Middle frontal gyrus (tissue), 1 donor: ENCODE results near the gene PRKN.

ENCODE experiments used
- DNase-seq: peaks from one replicate; pipeline ENCODE4 v3.0.0-alpha.2; 2015; ENCODE audit warnings: low spot score; ENCODE audit errors: extremely low spot score

PRKN gene

GRCh38 chr6:161406646-161407045, 1320.9 kb downstream of the PRKN start:
- DNase-seq: no peak

- no peak for DNase-seq
Observed at GRCh38 chr6:161405418-161405817, 1322.1 kb downstream of the PRKN start.

GRCh38 chr6:161403717-161404116, 1323.8 kb downstream of the PRKN start:
- no peak for DNase-seq

- no peak for DNase-seq
Observed at GRCh38 chr6:161401587-161402309, 1325.8 kb downstream of the PRKN start.

GRCh38 chr6:161400671-161401070, 1326.9 kb downstream of the PRKN start:
- DNase-seq: no peak

GRCh38 chr6:161396539-161396938, 1331.0 kb downstream of the PRKN start:
- DNase-seq: no peak

- no peak for DNase-seq
Observed at GRCh38 chr6:161395716-161396231, 1331.8 kb downstream of the PRKN start.

- no peak for DNase-seq
Observed at GRCh38 chr6:161394437-161394836, 1333.1 kb downstream of the PRKN start.

- peak; percentile 86 for DNase-seq
Observed at GRCh38 chr6:161393839-161394364, 1333.7 kb downstream of the PRKN start.

GRCh38 chr6:161393292-161393691, 1334.3 kb downstream of the PRKN start:
- no peak for DNase-seq

- no peak for DNase-seq
Observed at GRCh38 chr6:161389756-161390155, 1337.8 kb downstream of the PRKN start.

GRCh38 chr6:161383951-161384350, 1343.6 kb downstream of the PRKN start:
- DNase-seq: no peak

- no peak for DNase-seq
Observed at GRCh38 chr6:161379834-161380582, 1347.6 kb downstream of the PRKN start.

- DNase-seq: no peak
Observed at GRCh38 chr6:161378115-161378514, 1349.5 kb downstream of the PRKN start.

GRCh38 chr6:161377116-161377515, 1350.5 kb downstream of the PRKN start:
- no peak for DNase-seq

- no peak for DNase-seq
Observed at GRCh38 chr6:161376367-161376766, 1351.2 kb downstream of the PRKN start.

GRCh38 chr6:161374971-161375873, 1352.3 kb downstream of the PRKN start:
- DNase-seq: no peak

GRCh38 chr6:161373905-161374451, 1353.6 kb downstream of the PRKN start:
- peak; percentile 72 for DNase-seq

- no peak for DNase-seq
Observed at GRCh38 chr6:161372422-161372793, 1355.2 kb downstream of the PRKN start.

GRCh38 chr6:161370880-161371279, 1356.7 kb downstream of the PRKN start:
- peak; percentile 46 for DNase-seq

- DNase-seq: no peak
Observed at GRCh38 chr6:161369339-161369738, 1358.2 kb downstream of the PRKN start.
